H9 (cell line): Measurements from ENCODE around the gene PLD3. TPM values are rescaled to one million over a fixed set of nuclear protein-coding genes. Genes with fewer than 3 reads are reported as not detected.

Experiments
- DNase-seq: peaks from one replicate; pipeline ENCODE4 v3.0.0-alpha.2; 2017
- H2AFZ ChIP-seq: one replicate; pipeline ENCODE4 v1.6.1; 2013; ENCODE audit warnings: mild to moderate bottlenecking, low read length, control low read depth, moderate library complexity
- H2AK5ac ChIP-seq: 2 replicates; pipeline ENCODE4 v1.6.1; 2013; ENCODE audit warnings: low read length, control low read depth, mixed read lengths; ENCODE audit not compliant: insufficient read length
- H2BK120ac ChIP-seq: one replicate; pipeline ENCODE4 v1.6.1; 2013; ENCODE audit warnings: low read depth, mild to moderate bottlenecking, low read length, control low read depth, inconsistent platforms; ENCODE audit not compliant: poor library complexity, severe bottlenecking
- H2BK12ac ChIP-seq: 2 replicates; pipeline ENCODE4 v1.6.1; 2013; ENCODE audit warnings: low read length, control low read depth, mixed read lengths, low read depth; ENCODE audit not compliant: insufficient read length
- H2BK15ac ChIP-seq: 2 replicates; pipeline ENCODE4 v1.6.1; 2013; ENCODE audit warnings: low read depth, low read length, control low read depth
- H2BK20ac ChIP-seq: one replicate; pipeline ENCODE4 v1.6.1; 2013; ENCODE audit warnings: low read depth, mild to moderate bottlenecking, low read length, control low read depth, inconsistent platforms; ENCODE audit not compliant: poor library complexity, severe bottlenecking
- H2BK5ac ChIP-seq: 2 replicates; pipeline ENCODE4 v1.6.1; 2013; ENCODE audit warnings: low read length, control low read depth, mixed read lengths; ENCODE audit not compliant: insufficient read length
- H3K14ac ChIP-seq: 2 replicates; pipeline ENCODE4 v1.6.1; 2013; ENCODE audit warnings: low read length, control low read depth; ENCODE audit not compliant: insufficient read depth
- H3K18ac ChIP-seq: 2 replicates; pipeline ENCODE4 v1.6.1; 2013; ENCODE audit warnings: low read depth, mild to moderate bottlenecking, mixed read lengths, low read length, control low read depth; ENCODE audit not compliant: insufficient read length
- H3K23ac ChIP-seq: 2 replicates; pipeline ENCODE4 v1.6.1; 2013; ENCODE audit warnings: low read length, control low read depth, mixed read lengths, low read depth; ENCODE audit not compliant: insufficient read length
- H3K23me2 ChIP-seq: 2 replicates; pipeline ENCODE4 v1.6.1; 2013; ENCODE audit warnings: low read depth, mild to moderate bottlenecking, mixed read lengths, low read length, control low read depth; ENCODE audit not compliant: insufficient read length, poor library complexity, severe bottlenecking
- H3K27ac ChIP-seq: 2 replicates; pipeline ENCODE4 v1.5.1; 2013; ENCODE audit warnings: low read length, control low read depth, mixed read lengths, low read depth; ENCODE audit not compliant: insufficient read length
- H3K27me3 ChIP-seq: 2 replicates; pipeline ENCODE4 v1.6.1; 2013; ENCODE audit warnings: low read length, control low read depth, inconsistent platforms; ENCODE audit not compliant: insufficient read depth
- H3K4ac ChIP-seq: 2 replicates; pipeline ENCODE4 v1.6.1; 2013; ENCODE audit warnings: low read depth, mild to moderate bottlenecking, control low read depth, inconsistent platforms, low read length, moderate library complexity
- H3K4me1 ChIP-seq: 2 replicates; pipeline ENCODE4 v1.6.1; 2013; ENCODE audit warnings: low read length, control low read depth, inconsistent platforms; ENCODE audit not compliant: insufficient read depth
- H3K4me2 ChIP-seq: 2 replicates; pipeline ENCODE4 v1.6.1; 2013; ENCODE audit warnings: low read length, control low read depth, mixed read lengths; ENCODE audit not compliant: insufficient read length, insufficient read depth
- H3K56ac ChIP-seq: 2 replicates; pipeline ENCODE4 v1.6.1; 2013; ENCODE audit warnings: low read depth, mild to moderate bottlenecking, mixed read lengths, low read length, control low read depth; ENCODE audit not compliant: insufficient read length
- H3K79me1 ChIP-seq: 2 replicates; pipeline ENCODE4 v1.6.1; 2013; ENCODE audit warnings: low read depth, mild to moderate bottlenecking, moderate library complexity, low read length, control low read depth, inconsistent platforms; ENCODE audit not compliant: insufficient read depth, poor library complexity, severe bottlenecking
- H3K79me2 ChIP-seq: 2 replicates; pipeline ENCODE4 v1.6.1; 2013; ENCODE audit warnings: low read length, control low read depth, inconsistent platforms; ENCODE audit not compliant: insufficient read depth
- H3K9ac ChIP-seq: 2 replicates; pipeline ENCODE4 v1.6.1; 2013; ENCODE audit warnings: low read length, control low read depth, mixed read lengths; ENCODE audit not compliant: insufficient read length; ENCODE audit errors: extremely low read depth
- H3K9me3 ChIP-seq: one replicate; pipeline ENCODE4 v1.6.1; 2013; ENCODE audit warnings: low read depth, low read length, inconsistent platforms; ENCODE audit not compliant: control insufficient read depth
- H3T11ph ChIP-seq: one replicate; pipeline ENCODE4 v1.6.1; 2013; ENCODE audit warnings: mild to moderate bottlenecking, low read length, control low read depth, inconsistent platforms
- H4K20me1 ChIP-seq: one replicate; pipeline ENCODE4 v1.6.1; 2013; ENCODE audit not compliant: control insufficient read depth, insufficient read length, insufficient read depth
- H4K5ac ChIP-seq: 2 replicates; pipeline ENCODE4 v1.6.1; 2013; ENCODE audit warnings: low read depth, mild to moderate bottlenecking, mixed read lengths, low read length, control low read depth; ENCODE audit not compliant: insufficient read length
- H4K8ac ChIP-seq: replicated peaks from 2 replicates; pipeline ENCODE4 v1.6.1; 2013; ENCODE audit warnings: low read length, control low read depth, mixed read lengths, low read depth; ENCODE audit not compliant: insufficient read length
- H4K91ac ChIP-seq: 2 replicates; pipeline ENCODE4 v1.6.1; 2013; ENCODE audit warnings: low read depth, mild to moderate bottlenecking, moderate library complexity, mixed read lengths, low read length, control low read depth; ENCODE audit not compliant: insufficient read length
- H3K27ac Mint-ChIP-seq, 3 experiments: 2 replicates in 2 of 3; 3 replicates in 1 of 3; pipeline ENCODE4 v1.8.0; 2020 to 2021; ENCODE audit warnings: mixed read lengths in 3 of 3, mild to moderate bottlenecking in 1 of 3, moderate library complexity in 1 of 3
- H3K27me3 Mint-ChIP-seq: 2 replicates; pipeline ENCODE4 v1.8.0; 2021; ENCODE audit warnings: low read depth, mild to moderate bottlenecking, moderate library complexity, mixed read lengths
- H3K36me3 Mint-ChIP-seq, 3 experiments: 2 replicates in 2 of 3; 3 replicates in 1 of 3; pipeline ENCODE4 v1.8.0; 2020 to 2021; ENCODE audit warnings: low read depth in 3 of 3, mixed read lengths in 3 of 3; ENCODE audit not compliant: insufficient read depth in 1 of 3
- H3K4me1 Mint-ChIP-seq, 2 experiments: 2 replicates each; pipeline ENCODE4 v1.8.0; 2020; ENCODE audit warnings: mixed read lengths in 2 of 2
- H3K4me3 Mint-ChIP-seq, 2 experiments: 2 replicates in 1 of 2; 3 replicates in 1 of 2; pipeline ENCODE4 v1.8.0; 2020 to 2021; ENCODE audit warnings: mild to moderate bottlenecking in 2 of 2, mixed read lengths in 2 of 2, moderate library complexity in 1 of 2
- H3K9me3 Mint-ChIP-seq, 2 experiments: 2 replicates in 1 of 2; 3 replicates in 1 of 2; pipeline ENCODE4 v1.8.0; 2020; ENCODE audit warnings: mild to moderate bottlenecking in 2 of 2, mixed read lengths in 2 of 2, moderate library complexity in 1 of 2
- WGBS: extraction: QIAGEN DNeasy Blood & Tissue Kit; methylation state at CpG from one replicate; pipeline ENCODE4 v1.1.7; 2013; ENCODE audit warnings: missing lambda C conversion rate, low lambda C conversion rate, mixed read lengths; ENCODE audit not compliant: insufficient read length; ENCODE audit errors: extremely low coverage; 5-methylcytosine and 5-hydroxymethylcytosine counted together
- total RNA-seq: library from RNA; stranded (reverse); gene quantifications from 2 replicates; pipeline ENCODE4 v1.2.1, GENCODE V29; 2021
- TF ChIP-seq, protein P1 (sequence below): fragments of 200-600 bp; sonication (generic); conservative IDR thresholded peaks from 3 replicates; pipeline ENCODE4 v1.8.0; 2021; ENCODE audit warnings: antibody characterized with exemption, mild to moderate bottlenecking

The PLD3 gene
- total RNA-seq, 1 experiment from 2014 or later = 194 TPM

DNA sequence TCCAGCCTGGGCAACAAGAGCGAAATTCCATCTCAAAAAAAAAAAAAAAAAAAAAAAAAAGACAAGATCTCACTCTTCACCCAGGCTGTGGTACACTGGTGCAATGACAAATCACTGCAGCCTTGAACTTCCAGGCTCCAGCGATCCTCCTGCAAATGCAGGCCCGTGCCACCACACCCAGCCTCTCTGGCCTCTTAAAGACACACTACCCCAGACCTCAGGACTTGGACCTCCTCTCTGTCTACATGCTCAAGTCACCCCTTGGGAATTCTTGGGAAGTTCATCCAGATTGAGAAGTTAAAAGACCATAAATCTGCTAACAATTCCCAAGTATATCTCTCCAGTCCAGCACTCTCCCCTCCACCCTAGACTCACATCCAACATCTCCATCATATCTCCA, 52.1 kb downstream of the PLD3 start:
- WGBS = no CpG with 5 or more reads among the region's 3 CpGs
- Histone ChIP-seq H2BK5ac (no peak overlapping the region), H2BK12ac (no peak overlapping the region), H2BK15ac (no peak overlapping the region), H3K4me1 (no peaks in the 10 kb centered on the region; the same call in 1 of the 2 replicates), H3K18ac (no peak overlapping the region), H2BK120ac (no peak overlapping the region), H3K4ac (no peak overlapping the region), H3K23me2 (peaks cover 13% of the 10 kb centered on the region), H4K8ac (no peak overlapping the region), H3K79me2 (no peaks in the 10 kb centered on the region), H3K56ac (no peak overlapping the region), H2BK20ac (no peak overlapping the region), H3K27me3 (no peaks in the 10 kb centered on the region; the same call in 1 of the 2 replicates), H3K9me3 (no peaks in the 10 kb centered on the region), H3K27ac (no peak overlapping the region), H3K14ac (no peak overlapping the region), H4K91ac (no peak overlapping the region), H3K79me1 (no peaks in the 10 kb centered on the region), H2AFZ (no peak overlapping the region), H4K5ac (no peak overlapping the region), H3T11ph (no peak overlapping the region), H3K23ac (no peak overlapping the region), H3K9ac (no peak overlapping the region), H2AK5ac (no peak overlapping the region), H4K20me1 (no peaks in the 10 kb centered on the region), H3K4me2 (no peak overlapping the region)
- Mint-ChIP-seq H3K9me3 (no peaks in the 10 kb centered on the region; a peak in 1 of 5 replicates), H3K36me3 (no peaks in the 10 kb centered on the region; a peak in 1 of 7 replicates), H3K4me3 (no peak overlapping the region), H3K4me1 (peaks cover 18 to 30% of the 10 kb centered on the region in 2 experiments), H3K27ac (no peak overlapping the region; a peak in 1 of 7 replicates), H3K27me3 (peaks cover 19% of the 10 kb centered on the region)
- TF ChIP-seq, protein P1, sequence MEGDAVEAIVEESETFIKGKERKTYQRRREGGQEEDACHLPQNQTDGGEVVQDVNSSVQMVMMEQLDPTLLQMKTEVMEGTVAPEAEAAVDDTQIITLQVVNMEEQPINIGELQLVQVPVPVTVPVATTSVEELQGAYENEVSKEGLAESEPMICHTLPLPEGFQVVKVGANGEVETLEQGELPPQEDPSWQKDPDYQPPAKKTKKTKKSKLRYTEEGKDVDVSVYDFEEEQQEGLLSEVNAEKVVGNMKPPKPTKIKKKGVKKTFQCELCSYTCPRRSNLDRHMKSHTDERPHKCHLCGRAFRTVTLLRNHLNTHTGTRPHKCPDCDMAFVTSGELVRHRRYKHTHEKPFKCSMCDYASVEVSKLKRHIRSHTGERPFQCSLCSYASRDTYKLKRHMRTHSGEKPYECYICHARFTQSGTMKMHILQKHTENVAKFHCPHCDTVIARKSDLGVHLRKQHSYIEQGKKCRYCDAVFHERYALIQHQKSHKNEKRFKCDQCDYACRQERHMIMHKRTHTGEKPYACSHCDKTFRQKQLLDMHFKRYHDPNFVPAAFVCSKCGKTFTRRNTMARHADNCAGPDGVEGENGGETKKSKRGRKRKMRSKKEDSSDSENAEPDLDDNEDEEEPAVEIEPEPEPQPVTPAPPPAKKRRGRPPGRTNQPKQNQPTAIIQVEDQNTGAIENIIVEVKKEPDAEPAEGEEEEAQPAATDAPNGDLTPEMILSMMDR = no peak
- no peak for DNase-seq
